Measurements from ENCODE around the gene C20orf141. TPM values are rescaled to one million over a fixed set of nuclear protein-coding genes. Genes with fewer than 3 reads are reported as not detected.

C20orf141 gene
- total and polyA plus RNA-seq, 2 donors, result 1.3 TPM; not detected in 1

GRCh38 chr20:2798095-2798805 is 16.5 kb upstream of the C20orf141 start:
- 96% methylated on average over 19 of the region's 19 CpGs for WGBS
- Histone ChIP-seq H3K4me1 (ENCODE audit: control insufficient read depth in 2 of 2, insufficient read depth in 2 of 2, low read length in 2 of 2) (peaks cover 10 to 25% of the 10 kb centered on the region in 2 donors), H3K4me3 (ENCODE audit: low read length in 2 of 2) (no peak overlapping the region), H3K27ac (ENCODE audit: low read depth in 1 of 2, low read length in 1 of 2) (no peak overlapping the region), H3K27me3 (ENCODE audit: control insufficient read depth in 2 of 2, insufficient read depth in 1 of 2, low read length in 1 of 2) (peaks cover 31 to 50% of the 10 kb centered on the region in 2 donors), H3K36me3 (ENCODE audit: control insufficient read depth in 2 of 2, insufficient read depth in 2 of 2, low read length in 1 of 2) (peaks cover 9 to 12% of the 10 kb centered on the region in 2 donors), H3K9me3 (ENCODE audit: control insufficient read depth in 2 of 2, insufficient read depth in 1 of 2, low read length in 1 of 2) (peaks cover 0 to 12% of the 10 kb centered on the region in 2 donors)
- no peak for DNase-seq (ENCODE audit: low read depth in 6 of 9, low spot score in 9 of 9)

- peaks cover 37 to 56% of the 10 kb centered on the region in 2 donors for H3K27me3 ChIP-seq (ENCODE audit: control insufficient read depth in 2 of 2, insufficient read depth in 1 of 2, low read length in 1 of 2)
- 95% methylated on average over 6 of the region's 6 CpGs for WGBS
Observed at GRCh38 chr20:2798814-2799213, 16.0 kb upstream of the C20orf141 start.

DNA sequence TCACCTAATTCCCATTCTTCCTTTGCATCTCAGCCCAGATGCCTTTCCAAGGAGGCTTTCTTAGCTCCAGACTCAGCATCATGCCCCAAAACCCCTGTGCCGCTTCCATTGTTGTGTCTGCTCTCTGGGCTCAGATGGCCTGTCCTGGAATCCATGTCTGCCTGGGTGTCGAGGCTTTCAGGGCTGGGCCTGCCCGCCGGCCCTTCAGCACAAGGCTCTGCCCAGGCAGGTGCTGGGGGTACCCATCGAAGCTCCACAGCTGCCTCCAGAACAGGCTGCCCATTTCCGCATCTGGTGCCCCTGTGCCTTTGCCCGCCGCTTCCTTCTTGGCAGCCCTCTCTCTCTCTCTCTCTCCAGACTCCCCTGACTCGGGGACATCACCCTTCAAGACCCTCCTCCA is 15.5 kb upstream of the C20orf141 start:
- Histone ChIP-seq H3K36me3 (ENCODE audit: control insufficient read depth in 2 of 2, insufficient read depth in 2 of 2, low read length in 1 of 2) (peaks cover 9 to 12% of the 10 kb centered on the region in 2 donors), H3K27me3 (ENCODE audit: control insufficient read depth in 2 of 2, insufficient read depth in 1 of 2, low read length in 1 of 2) (peaks cover 41 to 60% of the 10 kb centered on the region in 2 donors), H3K4me1 (ENCODE audit: control insufficient read depth in 2 of 2, insufficient read depth in 2 of 2, low read length in 2 of 2) (peaks cover 10 to 25% of the 10 kb centered on the region in 2 donors), H3K9me3 (ENCODE audit: control insufficient read depth in 2 of 2, insufficient read depth in 1 of 2, low read length in 1 of 2) (peaks cover 0 to 12% of the 10 kb centered on the region in 2 donors), H3K4me3 (ENCODE audit: low read length in 2 of 2) (peak overlapping the region; percentile 61 to 65), H3K27ac (ENCODE audit: low read depth in 1 of 2, low read length in 1 of 2) (no peak overlapping the region)
- WGBS, result 37% methylated on average over 9 of the region's 9 CpGs
- peak in 1 of 9 donors; percentile 7 for DNase-seq (ENCODE audit: low read depth in 6 of 9, low spot score in 9 of 9)

More at GRCh38 chr20:2798814-2799213, 16.0 kb upstream of the C20orf141 start:
- H3K9me3 ChIP-seq (ENCODE audit: control insufficient read depth in 2 of 2, insufficient read depth in 1 of 2, low read length in 1 of 2), result peaks cover 0 to 12% of the 10 kb centered on the region in 2 donors
- peak overlapping the region in 1 of 2 donors; percentile 65 for H3K4me3 ChIP-seq (ENCODE audit: low read length in 2 of 2)
- peaks cover 9 to 12% of the 10 kb centered on the region in 2 donors for H3K36me3 ChIP-seq (ENCODE audit: control insufficient read depth in 2 of 2, insufficient read depth in 2 of 2, low read length in 1 of 2)
- H3K4me1 ChIP-seq (ENCODE audit: control insufficient read depth in 2 of 2, insufficient read depth in 2 of 2, low read length in 2 of 2), result peaks cover 10 to 25% of the 10 kb centered on the region in 2 donors
- no peak overlapping the region for H3K27ac ChIP-seq (ENCODE audit: low read depth in 1 of 2, low read length in 1 of 2)
- DNase-seq (ENCODE audit: low read depth in 6 of 9, low spot score in 9 of 9), result no peak

- peak overlapping the region; percentile 61 to 65 for H3K4me3 ChIP-seq (ENCODE audit: low read length in 2 of 2)
- H3K9me3 ChIP-seq (ENCODE audit: control insufficient read depth in 2 of 2, insufficient read depth in 1 of 2, low read length in 1 of 2), result peaks cover 0 to 12% of the 10 kb centered on the region in 2 donors
- peaks cover 47 to 67% of the 10 kb centered on the region in 2 donors for H3K27me3 ChIP-seq (ENCODE audit: control insufficient read depth in 2 of 2, insufficient read depth in 1 of 2, low read length in 1 of 2)
- H3K27ac ChIP-seq (ENCODE audit: low read depth in 1 of 2, low read length in 1 of 2), result peak overlapping the region in 1 of 2 donors; percentile 8
- peak in 3 of 9 donors; percentile 17 to 57 (median 25) for DNase-seq (ENCODE audit: low read depth in 6 of 9, low spot score in 9 of 9)
- H3K4me1 ChIP-seq (ENCODE audit: control insufficient read depth in 2 of 2, insufficient read depth in 2 of 2, low read length in 2 of 2), result peaks cover 10 to 25% of the 10 kb centered on the region in 2 donors
- WGBS, result 2% methylated on average over 61 of the region's 61 CpGs
- peaks cover 9 to 12% of the 10 kb centered on the region in 2 donors for H3K36me3 ChIP-seq (ENCODE audit: control insufficient read depth in 2 of 2, insufficient read depth in 2 of 2, low read length in 1 of 2)
Observed at GRCh38 chr20:2799688-2800520, 14.9 kb upstream of the C20orf141 start.

DNA sequence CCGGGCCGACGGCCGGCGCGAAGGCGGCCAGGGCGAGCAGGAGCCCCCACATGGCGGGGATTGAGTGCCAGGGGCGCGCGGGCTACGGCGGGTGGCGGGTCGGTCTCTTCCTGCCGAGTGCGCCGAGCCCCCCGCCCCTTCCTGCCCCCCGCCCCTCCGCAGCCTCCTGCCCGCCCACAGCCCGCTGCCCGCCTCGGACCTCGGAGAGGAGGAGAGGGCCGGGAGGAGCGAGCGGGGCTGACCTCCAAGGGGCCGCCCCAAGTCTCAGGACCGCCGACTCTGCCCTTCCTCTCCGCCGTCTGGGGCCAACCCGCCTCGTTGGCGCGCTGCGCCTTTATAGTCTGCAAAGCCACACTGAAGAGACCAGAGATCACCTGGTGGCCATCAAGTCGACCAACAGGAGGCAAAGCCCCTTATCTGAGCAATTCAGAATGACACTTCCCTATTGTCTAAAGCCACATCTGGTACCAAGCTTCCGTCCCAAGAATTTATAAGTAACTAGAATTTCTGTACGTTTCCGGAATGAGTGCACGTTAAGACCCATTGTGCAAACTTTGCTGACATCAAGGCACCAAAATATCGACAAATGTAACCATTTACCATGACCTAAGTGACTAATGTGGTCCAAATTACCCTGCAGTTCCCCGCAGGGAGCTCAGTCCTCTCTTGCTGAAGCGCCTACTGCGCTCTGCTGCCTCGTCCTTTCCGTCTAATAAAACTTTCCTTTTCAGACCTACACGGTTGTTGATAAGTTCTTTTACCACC is 14.1 kb upstream of the C20orf141 start, which contains the start of gene CPXM1:
Gene CPXM1 (minus strand): TSS at position 107 of the 765 bp plus-strand sequence. CDS start 55 bp downstream, at position 52.
- Histone ChIP-seq H3K36me3 (ENCODE audit: control insufficient read depth in 2 of 2, insufficient read depth in 2 of 2, low read length in 1 of 2) (peaks cover 9 to 12% of the 10 kb centered on the region in 2 donors), H3K9me3 (ENCODE audit: control insufficient read depth in 2 of 2, insufficient read depth in 1 of 2, low read length in 1 of 2) (peaks cover 0 to 12% of the 10 kb centered on the region in 2 donors), H3K4me3 (ENCODE audit: low read length in 2 of 2) (peak within 1 kb of the TSS; percentile 61 to 65), H3K27me3 (ENCODE audit: control insufficient read depth in 2 of 2, insufficient read depth in 1 of 2, low read length in 1 of 2) (peaks cover 55 to 75% of the 10 kb centered on the region in 2 donors), H3K27ac (ENCODE audit: low read depth in 1 of 2, low read length in 1 of 2) (peak within 1 kb of the TSS in 1 of 2 donors; percentile 8), H3K4me1 (ENCODE audit: control insufficient read depth in 2 of 2, insufficient read depth in 2 of 2, low read length in 2 of 2) (peaks cover 10 to 25% of the 10 kb centered on the region in 2 donors)
- peak in 2 of 9 donors; percentile 12 to 39 for DNase-seq (ENCODE audit: low read depth in 6 of 9, low spot score in 9 of 9)
- under 1% methylated on average over 52 of the region's 52 CpGs for WGBS

DNA sequence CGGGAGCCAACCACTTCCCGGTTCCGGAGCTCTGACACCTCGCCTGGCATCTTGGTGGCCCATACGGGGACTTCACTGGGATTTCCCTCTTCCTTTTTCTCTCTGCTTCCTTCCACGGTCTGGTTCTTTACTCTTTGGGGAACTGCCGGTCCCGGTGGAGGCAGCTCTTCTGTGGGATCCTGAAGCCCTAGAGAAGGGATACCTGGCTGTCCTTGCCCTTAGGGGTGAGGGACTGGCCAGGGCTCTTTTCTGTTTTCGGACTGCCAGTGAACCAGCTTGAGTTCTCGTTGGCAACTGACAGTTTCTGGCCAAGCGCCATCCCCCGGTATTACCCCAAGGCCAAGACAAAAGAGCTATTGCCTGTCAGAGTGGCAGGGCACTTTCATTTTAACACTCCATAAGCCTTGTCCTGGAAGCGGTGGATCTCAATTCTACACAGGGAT is 13.5 kb upstream of the C20orf141 start:
- H3K27me3 ChIP-seq (ENCODE audit: control insufficient read depth in 2 of 2, insufficient read depth in 1 of 2, low read length in 1 of 2), result peaks cover 60 to 81% of the 10 kb centered on the region in 2 donors
- H3K4me3 ChIP-seq (ENCODE audit: low read length in 2 of 2), result peak overlapping the region; percentile 20 to 26
- H3K27ac ChIP-seq (ENCODE audit: low read depth in 1 of 2, low read length in 1 of 2), result no peak overlapping the region
- 6% methylated on average over 13 of the region's 13 CpGs for WGBS
- H3K4me1 ChIP-seq (ENCODE audit: control insufficient read depth in 2 of 2, insufficient read depth in 2 of 2, low read length in 2 of 2), result peaks cover 10 to 25% of the 10 kb centered on the region in 2 donors
- no peak for DNase-seq (ENCODE audit: low read depth in 6 of 9, low spot score in 9 of 9)
- H3K9me3 ChIP-seq (ENCODE audit: control insufficient read depth in 2 of 2, insufficient read depth in 1 of 2, low read length in 1 of 2), result peaks cover 0 to 12% of the 10 kb centered on the region in 2 donors
- H3K36me3 ChIP-seq (ENCODE audit: control insufficient read depth in 2 of 2, insufficient read depth in 2 of 2, low read length in 1 of 2), result peaks cover 8 to 9% of the 10 kb centered on the region in 2 donors

DNA sequence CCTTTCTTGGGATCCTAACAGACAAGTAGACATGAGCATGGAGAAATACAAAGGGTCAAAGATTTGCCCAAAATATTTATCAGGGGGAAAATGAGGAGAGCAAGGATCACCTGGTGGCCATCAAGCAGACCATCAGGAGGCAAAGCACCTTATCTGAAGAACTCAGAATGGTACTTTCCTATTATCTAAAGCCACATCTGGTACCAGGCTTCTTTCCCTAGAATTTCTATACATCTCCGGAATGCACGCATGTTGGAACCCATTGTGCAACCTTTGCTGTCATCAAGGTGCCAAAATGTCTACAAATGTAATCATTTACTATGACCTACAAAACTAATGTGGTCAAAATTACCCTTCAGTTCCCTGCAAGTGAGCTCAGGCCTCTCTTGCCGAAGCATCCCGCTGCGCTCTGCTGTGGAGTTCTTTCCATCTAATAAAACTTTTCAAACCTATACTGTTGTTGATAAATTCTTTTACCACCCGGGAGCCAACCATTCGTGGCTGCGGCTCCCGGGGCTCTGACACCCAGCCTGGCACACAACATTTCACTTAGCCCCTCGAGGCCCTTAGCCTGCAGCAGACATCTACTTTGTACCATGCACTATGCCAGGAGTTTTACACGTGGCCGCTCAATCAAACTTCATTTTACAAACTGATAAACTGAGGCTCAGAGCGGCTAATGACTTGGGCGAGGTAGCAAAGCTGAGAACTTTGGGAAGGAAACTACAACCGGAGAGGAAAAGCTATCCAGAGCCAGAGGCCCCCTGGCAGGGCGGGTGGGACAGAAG is 10.6 kb upstream of the C20orf141 start:
- Histone ChIP-seq H3K27ac (ENCODE audit: low read depth in 1 of 2, low read length in 1 of 2) (no peak overlapping the region), H3K4me3 (ENCODE audit: low read length in 2 of 2) (no peak overlapping the region), H3K9me3 (ENCODE audit: control insufficient read depth in 2 of 2, insufficient read depth in 1 of 2, low read length in 1 of 2) (peaks cover 0 to 12% of the 10 kb centered on the region in 2 donors), H3K4me1 (ENCODE audit: control insufficient read depth in 2 of 2, insufficient read depth in 2 of 2, low read length in 2 of 2) (peaks cover 7 to 20% of the 10 kb centered on the region in 2 donors), H3K36me3 (ENCODE audit: control insufficient read depth in 2 of 2, insufficient read depth in 2 of 2, low read length in 1 of 2) (no peaks in the 10 kb centered on the region), H3K27me3 (ENCODE audit: control insufficient read depth in 2 of 2, insufficient read depth in 1 of 2, low read length in 1 of 2) (peaks cover 68 to 96% of the 10 kb centered on the region in 2 donors)
- DNase-seq (ENCODE audit: low read depth in 6 of 9, low spot score in 9 of 9), result no peak
- 81% methylated on average over 16 of the region's 16 CpGs for WGBS
